Fibroblast of mammary gland (primary cell): ENCODE data around the gene NKX2-8.
"Not testable (repeated sequence)": the region's sequence is repeated elsewhere in the genome, so short reads cannot be mapped to it uniquely, and the experiment has no call there.

Experiments
- DNase-seq: peaks from one replicate; pipeline ENCODE4 v3.0.0-alpha.2; 2010; ENCODE audit warnings: low read depth
- H3K4me3 ChIP-seq: 2 replicates; pipeline ENCODE4 v1.5.1; 2011; ENCODE audit warnings: low read depth, mild to moderate bottlenecking, low read length, moderate library complexity; ENCODE audit not compliant: control insufficient read depth
- CTCF ChIP-seq: conservative IDR thresholded peaks from 2 replicates; pipeline ENCODE4 v1.5.1; 2011; ENCODE audit warnings: low read depth, low read length, inconsistent platforms; ENCODE audit not compliant: control insufficient read depth, insufficient read depth

NKX2-8 gene

GRCh38 chr14:36553656-36554260, 28.7 kb downstream of the NKX2-8 start:
- TF ChIP-seq CTCF, result peak; percentile 72
- peak; percentile 54 for DNase-seq
- no peak overlapping the region for H3K4me3 ChIP-seq

- no peak for DNase-seq
- no peak for TF ChIP-seq CTCF
- no peak overlapping the region for H3K4me3 ChIP-seq
Measured at GRCh38 chr14:36550899-36551298, 31.5 kb downstream of the NKX2-8 start.

- not testable (repeated sequence) for H3K4me3 ChIP-seq, DNase-seq
Measured at GRCh38 chr14:36544280-36544679, 38.1 kb downstream of the NKX2-8 start.

GRCh38 chr14:36538051-36538450, 44.4 kb downstream of the NKX2-8 start:
- H3K4me3 ChIP-seq, result no peak overlapping the region
- no peak for DNase-seq
- TF ChIP-seq CTCF, result no peak
